Breast epithelium (tissue), 3 donors: Measurements from ENCODE around the gene EHD3.

ENCODE experiments used
- POLR2A ChIP-seq: fragments of 450-650 bp; IDR thresholded peaks from one replicate; pipeline ENCODE4 v1.6.1; 2016; ENCODE audit warnings: antibody characterized with exemption, mild to moderate bottlenecking, moderate library complexity
- POLR2AphosphoS5 ChIP-seq, 3 donors: sonication (generic); formaldehyde crosslinking; IDR thresholded peaks; one replicate each; pipeline ENCODE4 v1.6.1; 2017; ENCODE audit warnings: antibody characterized with exemption in 3 of 3
- TF ChIP-seq, protein P1 (sequence below), 3 donors: fragments of 450-650 bp; IDR thresholded peaks; one replicate each; pipeline ENCODE4 v1.5.1; 2016 to 2017; ENCODE audit warnings: antibody characterized with exemption in 3 of 3, mild to moderate bottlenecking in 3 of 3, moderate library complexity in 3 of 3

GRCh38 chr2:31222071-31222470 lies 11.9 kb upstream of the EHD3 start:
- TF ChIP-seq, protein P1, sequence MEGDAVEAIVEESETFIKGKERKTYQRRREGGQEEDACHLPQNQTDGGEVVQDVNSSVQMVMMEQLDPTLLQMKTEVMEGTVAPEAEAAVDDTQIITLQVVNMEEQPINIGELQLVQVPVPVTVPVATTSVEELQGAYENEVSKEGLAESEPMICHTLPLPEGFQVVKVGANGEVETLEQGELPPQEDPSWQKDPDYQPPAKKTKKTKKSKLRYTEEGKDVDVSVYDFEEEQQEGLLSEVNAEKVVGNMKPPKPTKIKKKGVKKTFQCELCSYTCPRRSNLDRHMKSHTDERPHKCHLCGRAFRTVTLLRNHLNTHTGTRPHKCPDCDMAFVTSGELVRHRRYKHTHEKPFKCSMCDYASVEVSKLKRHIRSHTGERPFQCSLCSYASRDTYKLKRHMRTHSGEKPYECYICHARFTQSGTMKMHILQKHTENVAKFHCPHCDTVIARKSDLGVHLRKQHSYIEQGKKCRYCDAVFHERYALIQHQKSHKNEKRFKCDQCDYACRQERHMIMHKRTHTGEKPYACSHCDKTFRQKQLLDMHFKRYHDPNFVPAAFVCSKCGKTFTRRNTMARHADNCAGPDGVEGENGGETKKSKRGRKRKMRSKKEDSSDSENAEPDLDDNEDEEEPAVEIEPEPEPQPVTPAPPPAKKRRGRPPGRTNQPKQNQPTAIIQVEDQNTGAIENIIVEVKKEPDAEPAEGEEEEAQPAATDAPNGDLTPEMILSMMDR (IDR thresholded peaks at IDR 0.05) = no peak
- no peak for TF ChIP-seq POLR2AphosphoS5 (IDR thresholded peaks at IDR 0.05)
- no peak for TF ChIP-seq POLR2A
